Upper lobe of left lung (tissue), 4 donors: ENCODE data around the gene TBCD.

Experiments used
- EP300 ChIP-seq, 4 donors: sonication (generic); formaldehyde crosslinking; IDR thresholded peaks; one replicate each; pipeline ENCODE4 v1.5.1; 2017; ENCODE audit warnings: antibody characterized with exemption in 4 of 4, control low read depth in 2 of 4
- POLR2A ChIP-seq, 4 donors: fragments of 450-650 bp; IDR thresholded peaks; one replicate each; pipeline ENCODE4 v1.5.1; 2016 to 2017; ENCODE audit warnings: antibody characterized with exemption in 4 of 4, mild to moderate bottlenecking in 2 of 4
- POLR2AphosphoS5 ChIP-seq, 2 donors: sonication (generic); formaldehyde crosslinking; IDR thresholded peaks; one replicate each; pipeline ENCODE4 v1.5.1; 2017; ENCODE audit warnings: antibody characterized with exemption in 2 of 2
- TF ChIP-seq, protein P1 (sequence below), 6 experiments: fragments of 450-650 bp in 4 of 6; fragments of 200-600 bp in 2 of 6; sonication (generic) in 2 of 6; IDR thresholded peaks; one replicate each; pipeline ENCODE4 v1.5.1; 2016 to 2019; ENCODE audit warnings: antibody characterized with exemption in 6 of 6

DNA sequence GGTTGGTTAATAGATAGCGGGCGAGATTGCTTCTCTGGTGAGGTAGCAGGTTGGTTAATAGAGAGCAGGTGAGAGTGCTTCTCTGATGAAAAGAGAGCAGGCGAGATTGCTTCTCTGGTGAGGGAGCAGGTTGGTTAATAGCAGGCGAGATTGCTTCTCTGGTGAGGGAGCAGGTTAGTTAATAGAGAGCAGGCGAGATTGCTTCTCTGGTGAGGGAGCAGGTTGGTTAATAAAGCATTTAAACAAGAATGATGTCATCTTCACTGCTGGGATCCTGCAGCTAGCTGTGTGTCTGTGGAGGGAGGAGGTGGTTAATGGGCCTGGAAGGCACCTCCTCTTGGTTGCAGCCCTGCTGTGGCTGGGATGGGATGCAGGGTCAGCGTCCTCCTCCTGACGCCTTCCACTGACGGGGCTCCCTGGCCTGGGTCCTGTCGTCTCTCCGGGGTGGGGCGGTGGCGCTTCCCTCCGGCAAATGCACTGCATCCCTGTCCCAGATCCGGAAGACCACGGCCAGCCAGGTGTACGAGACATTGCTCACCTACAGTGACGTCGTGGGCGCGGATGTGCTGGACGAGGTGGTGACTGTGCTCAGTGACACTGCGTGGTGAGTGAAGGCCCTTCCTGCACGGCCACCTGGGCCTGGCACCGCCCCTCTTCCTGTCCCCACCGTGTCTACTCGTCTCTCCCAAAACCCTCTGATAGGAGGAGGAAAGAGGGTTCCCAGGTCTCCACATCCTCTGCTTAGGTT is 187.2 kb downstream of the TBCD start:
- TF ChIP-seq POLR2A (IDR thresholded peaks at IDR 0.05) = no peak
- TF ChIP-seq, protein P1, sequence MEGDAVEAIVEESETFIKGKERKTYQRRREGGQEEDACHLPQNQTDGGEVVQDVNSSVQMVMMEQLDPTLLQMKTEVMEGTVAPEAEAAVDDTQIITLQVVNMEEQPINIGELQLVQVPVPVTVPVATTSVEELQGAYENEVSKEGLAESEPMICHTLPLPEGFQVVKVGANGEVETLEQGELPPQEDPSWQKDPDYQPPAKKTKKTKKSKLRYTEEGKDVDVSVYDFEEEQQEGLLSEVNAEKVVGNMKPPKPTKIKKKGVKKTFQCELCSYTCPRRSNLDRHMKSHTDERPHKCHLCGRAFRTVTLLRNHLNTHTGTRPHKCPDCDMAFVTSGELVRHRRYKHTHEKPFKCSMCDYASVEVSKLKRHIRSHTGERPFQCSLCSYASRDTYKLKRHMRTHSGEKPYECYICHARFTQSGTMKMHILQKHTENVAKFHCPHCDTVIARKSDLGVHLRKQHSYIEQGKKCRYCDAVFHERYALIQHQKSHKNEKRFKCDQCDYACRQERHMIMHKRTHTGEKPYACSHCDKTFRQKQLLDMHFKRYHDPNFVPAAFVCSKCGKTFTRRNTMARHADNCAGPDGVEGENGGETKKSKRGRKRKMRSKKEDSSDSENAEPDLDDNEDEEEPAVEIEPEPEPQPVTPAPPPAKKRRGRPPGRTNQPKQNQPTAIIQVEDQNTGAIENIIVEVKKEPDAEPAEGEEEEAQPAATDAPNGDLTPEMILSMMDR (IDR thresholded peaks at IDR 0.05) = no peak
- no peak for TF ChIP-seq POLR2AphosphoS5 (IDR thresholded peaks at IDR 0.05)
- TF ChIP-seq EP300 (IDR thresholded peaks at IDR 0.05) = no peak
